GM13977 (cell line): ENCODE results near the gene RASGRP1.

Experiments used
- DNase-seq: peaks from one replicate; pipeline ENCODE4 v3.0.0; 2012; ENCODE audit warnings: low spot score
- CTCF ChIP-seq: IDR thresholded peaks from 2 replicates; pipeline ENCODE4 v1.5.1; 2012; ENCODE audit warnings: mild to moderate bottlenecking, control low read depth; ENCODE audit not compliant: insufficient read depth; ENCODE audit errors: extremely low read depth, missing control alignments
- in situ Hi-C: fragments of 300-500 bp; cut with MboI; formaldehyde crosslinking; loops from one replicate; pipeline ENCODE4 v1.12.0; 2022; ENCODE audit warnings: low sequenced_read_pairs, low pct_unique_long_range_greater_than_20kb, mixed read lengths, inconsistent platforms; ENCODE audit not compliant: unreplicated experiment

Gene RASGRP1

DNA sequence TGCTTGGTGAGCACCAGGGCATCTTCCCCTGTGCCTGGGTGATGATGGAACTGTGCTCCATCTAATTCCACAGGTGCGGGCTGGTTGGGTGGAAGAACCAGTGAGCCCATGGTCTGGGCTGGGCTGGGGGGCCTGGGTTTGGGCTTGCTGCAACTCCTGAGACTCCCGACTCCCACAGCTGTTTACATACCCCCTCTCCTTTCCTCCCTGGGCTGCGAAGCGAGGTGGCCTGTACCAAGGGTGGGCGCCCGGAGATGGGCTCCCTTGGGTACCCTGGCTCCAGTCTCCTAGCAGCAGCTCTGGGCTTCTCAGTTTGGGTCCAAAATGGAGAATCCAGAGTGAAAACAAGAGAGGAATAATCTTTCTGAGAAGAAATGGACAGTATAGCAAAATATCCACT lies 105.1 kb downstream of the RASGRP1 start:
- in situ Hi-C loops, result no loop called here
- no peak for TF ChIP-seq CTCF
- no peak for DNase-seq

DNA sequence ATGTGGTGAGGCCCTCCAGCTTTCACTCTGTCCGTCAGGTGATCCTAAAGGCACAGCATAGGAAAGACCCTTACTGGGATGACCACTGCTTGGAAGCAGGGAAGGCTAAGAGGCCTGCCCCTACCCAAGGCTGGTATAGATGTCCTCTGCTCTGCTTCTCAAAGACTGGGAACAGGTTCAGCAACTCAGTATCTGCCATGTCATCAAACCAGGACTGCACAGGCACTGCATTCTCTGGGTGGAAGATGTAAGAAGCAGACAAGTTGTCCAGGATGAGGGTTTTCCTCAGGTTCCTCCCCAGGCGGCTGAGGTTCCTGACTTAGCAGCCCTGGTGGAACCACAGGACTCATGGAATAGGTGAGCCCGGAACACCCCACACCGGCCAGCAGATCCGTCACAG lies 106.0 kb downstream of the RASGRP1 start:
- TF ChIP-seq CTCF, result no peak
- DNase-seq, result no peak
- in situ Hi-C loops, result no loop called here

DNA sequence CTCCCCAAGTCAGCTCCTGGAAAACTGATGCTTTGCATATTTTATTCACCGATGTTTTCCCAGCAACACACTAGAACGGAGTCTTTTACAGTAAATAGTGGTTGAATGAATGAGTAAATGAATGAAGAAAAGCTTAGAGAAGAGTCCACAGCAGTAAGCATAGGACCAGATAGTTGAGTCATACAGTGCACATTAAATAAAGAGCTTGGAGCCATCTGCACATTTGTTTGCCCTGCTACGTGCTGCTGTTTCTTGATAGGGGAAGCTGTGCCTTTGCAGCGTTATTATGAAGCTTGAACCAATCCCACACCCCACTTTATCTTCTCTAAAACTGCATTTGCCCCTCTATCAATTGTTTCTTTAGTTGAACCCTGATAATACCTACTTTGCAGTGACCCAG lies 109.5 kb downstream of the RASGRP1 start:
- in situ Hi-C loops, result no loop called here
- no peak for TF ChIP-seq CTCF
- no peak for DNase-seq

DNA sequence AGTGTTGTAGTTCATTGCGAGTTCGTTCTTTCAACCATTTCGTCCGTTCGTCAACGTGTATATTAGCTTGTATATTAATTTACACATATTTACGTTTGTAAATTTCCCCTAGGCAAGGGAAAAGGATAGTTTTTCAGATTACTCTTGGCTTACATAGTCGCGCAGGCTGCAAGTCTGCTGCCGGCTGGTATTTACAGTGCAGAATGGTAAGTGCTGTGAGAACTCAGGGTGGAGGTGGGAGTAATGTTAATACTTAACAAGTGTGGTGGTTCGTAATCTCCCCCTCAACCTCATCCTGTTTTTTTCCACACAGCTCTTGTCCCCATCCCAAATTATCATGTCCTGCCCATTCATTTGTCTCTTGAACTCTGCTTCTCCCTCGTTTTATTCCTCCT lies 109.9 kb downstream of the RASGRP1 start:
- in situ Hi-C loops, result no loop called here
- DNase-seq, result no peak
- TF ChIP-seq CTCF, result no peak

GRCh38 chr15:38453971-38454695 lies 110.5 kb downstream of the RASGRP1 start, which contains the start of gene FAM98B:
Gene FAM98B, plus strand, starts transcription at chr15:38454127. Its CDS starts 35 bp downstream, at chr15:38454162.
- DNase-seq, result peak; percentile 80
- in situ Hi-C loops, result no loop called here
- no peak for TF ChIP-seq CTCF

DNA sequence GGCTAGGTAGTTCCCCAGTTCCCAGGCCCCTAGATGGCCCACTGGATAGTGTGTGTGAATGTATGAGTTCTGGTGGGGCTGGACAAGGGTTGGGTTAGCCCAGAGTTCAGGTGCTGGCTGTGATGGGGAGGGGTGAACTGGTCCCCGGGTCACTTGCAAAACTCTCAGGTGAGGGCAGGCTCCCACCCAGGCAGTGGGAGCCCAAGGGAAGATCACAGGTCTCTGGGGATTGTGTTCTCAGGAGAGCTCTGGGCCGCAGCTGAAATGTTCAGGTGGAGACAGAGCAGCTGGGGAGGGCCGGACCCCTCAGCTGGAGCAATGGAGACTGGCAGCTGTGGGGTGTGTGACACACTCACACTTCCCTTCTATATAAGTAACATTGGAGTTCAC lies 123.5 kb downstream of the RASGRP1 start:
- in situ Hi-C loops, result loop anchor here (10.0 kb wide), 1 partner anchor 254 kb away; no protein-coding TSS in a partner anchor
- no peak for TF ChIP-seq CTCF
- no peak for DNase-seq
